Spleen (tissue), 11 donors: Measurements from ENCODE around the gene SLC6A7. TPM values are rescaled to one million over a fixed set of nuclear protein-coding genes. Genes with fewer than 3 reads are reported as not detected.
A peak's percentile ranks its signal among the peaks of the same experiment; 100 is the strongest.

ENCODE experiments used
- DNase-seq: peaks from one replicate; pipeline ENCODE4 v3.0.0-alpha.2; 2020
- H3K27ac ChIP-seq, 8 donors: fragments of 200-600 bp; sonication (generic) in 7 of 8; 1 replicate in 4 of 8; 2 replicates in 4 of 8; pipeline versions ENCODE4 v1.5.0 to v1.8.0; 2016 to 2021; ENCODE audit warnings: inconsistent platforms in 4 of 8, mild to moderate bottlenecking in 4 of 8, moderate library complexity in 1 of 8
- H3K27me3 ChIP-seq, 7 donors: fragments of 200-600 bp; sonication (generic) in 6 of 7; replicated peaks in 1 of 7; 1 replicate in 4 of 7; 2 replicates in 3 of 7; pipeline versions ENCODE4 v1.5.0 to v1.8.0; 2016 to 2021; ENCODE audit warnings: inconsistent platforms in 3 of 7, mild to moderate bottlenecking in 1 of 7
- H3K36me3 ChIP-seq, 6 donors: fragments of 200-600 bp; sonication (generic) in 5 of 6; 1 replicate in 4 of 6; 2 replicates in 2 of 6; pipeline versions ENCODE4 v1.5.0 to v1.8.0; 2016 to 2021; ENCODE audit warnings: inconsistent platforms in 2 of 6
- H3K4me1 ChIP-seq, 6 donors: fragments of 200-600 bp; sonication (generic) in 5 of 6; 1 replicate in 3 of 6; 2 replicates in 3 of 6; pipeline versions ENCODE4 v1.5.0 to v1.8.0; 2016 to 2021; ENCODE audit warnings: inconsistent platforms in 3 of 6
- H3K4me3 ChIP-seq, 8 donors: fragments of 200-600 bp; sonication (generic) in 7 of 8; 1 replicate in 4 of 8; 2 replicates in 4 of 8; pipeline versions ENCODE4 v1.5.0 to v1.8.0; 2016 to 2021; ENCODE audit warnings: inconsistent platforms in 4 of 8, mild to moderate bottlenecking in 4 of 8, moderate library complexity in 2 of 8
- H3K9me3 ChIP-seq, 8 donors: fragments of 200-600 bp; sonication (generic) in 7 of 8; 1 replicate in 4 of 8; 2 replicates in 4 of 8; pipeline versions ENCODE4 v1.5.0 to v1.8.0; 2016 to 2021; ENCODE audit warnings: inconsistent platforms in 4 of 8
- CTCF ChIP-seq, 11 experiments: fragments of 200-600 bp in 7 of 11; fragments of 450-650 bp in 4 of 11; sonication (generic) in 4 of 11; IDR thresholded peaks in 8 of 11; conservative IDR thresholded peaks in 3 of 11; 1 replicate in 7 of 11; 2 replicates in 4 of 11; pipeline versions ENCODE4 v1.4.0 to v1.8.0; 2016 to 2021; ENCODE audit warnings: antibody characterized with exemption in 11 of 11, inconsistent platforms in 4 of 11, mild to moderate bottlenecking in 1 of 11
- POLR2A ChIP-seq, 3 donors: fragments of 450-650 bp; IDR thresholded peaks; one replicate each; pipeline ENCODE4 v1.5.1; 2017; ENCODE audit warnings: antibody characterized with exemption in 3 of 3, mild to moderate bottlenecking in 1 of 3
- POLR2AphosphoS5 ChIP-seq, 3 donors: sonication (generic); formaldehyde crosslinking; IDR thresholded peaks; one replicate each; pipeline ENCODE4 v1.5.1; 2017; ENCODE audit warnings: antibody characterized with exemption in 3 of 3
- WGBS, 5 donors: extraction: QIAGEN DNeasy Blood & Tissue Kit in 3 of 5; methylation state at CpG; one replicate each; pipeline versions ENCODE4 v1.1.5 to v1.1.7; 2013 to 2018; 5-methylcytosine and 5-hydroxymethylcytosine counted together
- intact Hi-C: fragments of 100-400 bp; cut with DNase I; formaldehyde crosslinking; loops from one replicate; pipeline ENCODE4 v1.15.0; 2023; ENCODE audit warnings: low total_unique reads
- polyA plus RNA-seq, 3 donors: library from polyadenylated mRNA; stranded (reverse); fragments of 200-250 nt; gene quantifications; one replicate each; pipeline ENCODE4 v1.2.1, GENCODE V29; 2013
- total RNA-seq, 7 donors: library from RNA; depleted of rRNA in 3 of 7; stranded (reverse); fragments of >200 nt in 3 of 7; fragmentation: NEBNext Ultra II Directional in 4 of 7; extraction: Animal tissue kit (Norgen Biotek cat#: 25700) in 4 of 7; gene quantifications; one replicate each; pipeline versions ENCODE4 v1.1.0 to v1.2.1, GENCODE V29; 2016 to 2021
- donor health status: healthy with polysubstance abuse.
- donor health status: DM: no; HTN: no; CAD: no; lungs with moderate emphysema.
- donor health status: DM: no; HTN: no; CAD: no.
- donor health status: Bipolar disorder and iron deficiency.
- donor health status: healthy.
- donor health status: DM: no; HTN: no; CAD: no.
- donor health status: DM: yes; HTN: yes; CAD: no.

The SLC6A7 gene
- total and polyA plus RNA-seq, 10 donors: 0.03 to 0.10 TPM; not detected in 8

- DNase-seq: no peak
These were observed 19.3 kb downstream of the SLC6A7 start for GRCh38 chr5:150209099-150209635.

GRCh38 chr5:150210644-150211043 lies 20.8 kb downstream of the SLC6A7 start:
- Histone ChIP-seq H3K9me3 (no peaks in the 10 kb centered on the region), H3K27ac (no peak overlapping the region), H3K4me1 (peaks cover 0 to 15% (median 6%) of the 10 kb centered on the region in 6 donors), H3K36me3 (no peaks in the 10 kb centered on the region), H3K27me3 (peaks cover 0 to 31% (median 8%) of the 10 kb centered on the region in 7 donors), H3K4me3 (no peak overlapping the region)
- WGBS, 5 donors: 73 to 88% (median 81%) methylated on average over 6 of the region's 6 CpGs
- TF ChIP-seq POLR2A (IDR thresholded peaks at IDR 0.05) (no peak), POLR2AphosphoS5 (IDR thresholded peaks at IDR 0.05) (no peak), CTCF (IDR thresholded peaks at IDR 0.05 in 8 of 11, conservative IDR thresholded peaks at IDR 0.05 in 3 of 11) (no peak)
- intact Hi-C loops: loop anchor here (10.0 kb wide), 1 partner anchor 76 kb away; no protein-coding TSS in a partner anchor
- no peak for DNase-seq

More at GRCh38 chr5:150209099-150209635, 19.3 kb downstream of the SLC6A7 start:
- Histone ChIP-seq H3K27ac (no peak overlapping the region), H3K27me3 (peaks cover 0 to 31% (median 8%) of the 10 kb centered on the region in 7 donors), H3K36me3 (no peaks in the 10 kb centered on the region), H3K4me3 (peak overlapping the region in 1 of 8 donors; percentile 36), H3K4me1 (peaks cover 0 to 15% (median 6%) of the 10 kb centered on the region in 6 donors), H3K9me3 (no peaks in the 10 kb centered on the region)
- intact Hi-C loops: no loop called here
- TF ChIP-seq POLR2A (IDR thresholded peaks at IDR 0.05) (no peak), POLR2AphosphoS5 (IDR thresholded peaks at IDR 0.05) (no peak), CTCF (IDR thresholded peaks at IDR 0.05 in 8 of 11, conservative IDR thresholded peaks at IDR 0.05 in 3 of 11) (no peak)
- 18 to 50% (median 31%) methylated on average over 21 of the region's 21 CpGs for WGBS, 5 donors

GRCh38 chr5:150211156-150212030 lies 21.5 kb downstream of the SLC6A7 start:
- H3K27me3 ChIP-seq: peaks cover 0 to 31% (median 8%) of the 10 kb centered on the region in 7 donors
- DNase-seq: no peak
- intact Hi-C loops: loop anchor here (10.0 kb wide), 1 partner anchor 77 kb away; no protein-coding TSS in a partner anchor
- no peak for TF ChIP-seq CTCF (IDR thresholded peaks at IDR 0.05 in 8 of 11, conservative IDR thresholded peaks at IDR 0.05 in 3 of 11)
- TF ChIP-seq POLR2AphosphoS5 (IDR thresholded peaks at IDR 0.05): no peak
- TF ChIP-seq POLR2A (IDR thresholded peaks at IDR 0.05): no peak
- H3K9me3 ChIP-seq: no peaks in the 10 kb centered on the region
- no peak overlapping the region for H3K27ac ChIP-seq
- 82 to 93% (median 87%) methylated on average over 14 to 15 of the region's 15 CpGs for WGBS, 5 donors
- no peak overlapping the region for H3K4me3 ChIP-seq
- peaks cover 0 to 15% (median 6%) of the 10 kb centered on the region in 6 donors for H3K4me1 ChIP-seq
- H3K36me3 ChIP-seq: no peaks in the 10 kb centered on the region

GRCh38 chr5:150213530-150213929 lies 23.7 kb downstream of the SLC6A7 start:
- Histone ChIP-seq H3K36me3 (no peaks in the 10 kb centered on the region), H3K27ac (no peak overlapping the region), H3K9me3 (no peaks in the 10 kb centered on the region), H3K4me3 (no peak overlapping the region), H3K27me3 (peaks cover 0 to 33% (median 8%) of the 10 kb centered on the region in 7 donors), H3K4me1 (peaks cover 0 to 19% (median 6%) of the 10 kb centered on the region in 6 donors)
- intact Hi-C loops: loop anchor here (10.0 kb wide), 1 partner anchor 79 kb away; no protein-coding TSS in a partner anchor
- 83 to 94% (median 89%) methylated on average over 6 of the region's 6 CpGs for WGBS, 5 donors
- DNase-seq: no peak
- TF ChIP-seq POLR2A (IDR thresholded peaks at IDR 0.05): no peak
- TF ChIP-seq CTCF (IDR thresholded peaks at IDR 0.05 in 8 of 11, conservative IDR thresholded peaks at IDR 0.05 in 3 of 11): no peak
- no peak for TF ChIP-seq POLR2AphosphoS5 (IDR thresholded peaks at IDR 0.05)
